Suprapubic skin (tissue), 4 donors: Measurements from ENCODE around the gene PCIF1.

Experiments
- CTCF ChIP-seq, 2 donors: fragments of 200-600 bp in 1 of 2; fragments of 450-650 bp in 1 of 2; sonication (generic) in 1 of 2; IDR thresholded peaks; one replicate each; pipeline ENCODE4 v1.5.1; 2016 to 2019; ENCODE audit warnings: antibody characterized with exemption in 2 of 2, mild to moderate bottlenecking in 1 of 2, moderate library complexity in 1 of 2
- POLR2A ChIP-seq, 2 donors: fragments of 450-650 bp; IDR thresholded peaks; one replicate each; pipeline ENCODE4 v1.6.1; 2017; ENCODE audit warnings: antibody characterized with exemption in 2 of 2, mild to moderate bottlenecking in 2 of 2, moderate library complexity in 2 of 2
- POLR2AphosphoS5 ChIP-seq, 3 donors: sonication (generic); formaldehyde crosslinking; IDR thresholded peaks; one replicate each; pipeline ENCODE4 v1.6.1; 2017; ENCODE audit warnings: antibody characterized with exemption in 3 of 3

GRCh38 chr20:45947110-45947866 is 12.8 kb downstream of the PCIF1 start:
- TF ChIP-seq POLR2AphosphoS5 (IDR thresholded peaks at IDR 0.05) (no peak), POLR2A (IDR thresholded peaks at IDR 0.05) (no peak), CTCF (IDR thresholded peaks at IDR 0.05) (no peak)
